ENCODE data around the gene TGFA.

DNA sequence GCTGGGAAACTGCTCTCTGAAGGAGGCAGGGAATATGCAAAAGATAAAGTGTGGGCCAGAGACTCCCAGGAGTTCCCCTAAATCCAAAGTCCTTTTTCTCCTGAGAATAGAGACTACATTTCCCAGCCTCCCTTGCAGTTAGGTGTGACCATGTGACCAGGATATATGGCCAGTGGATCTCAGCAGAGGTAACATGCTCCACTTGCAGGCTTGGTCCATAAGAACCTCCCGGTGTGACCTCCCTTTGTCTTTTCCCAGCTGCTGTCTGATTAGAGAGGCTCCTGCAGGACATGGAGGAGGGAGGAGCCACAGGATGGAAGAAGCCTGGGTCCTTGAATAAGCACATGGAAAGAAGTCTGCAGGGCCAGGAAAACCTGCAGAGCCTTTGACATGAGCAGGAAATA, 76.2 kb downstream of the TGFA start:
- TF ChIP-seq, protein P1, sequence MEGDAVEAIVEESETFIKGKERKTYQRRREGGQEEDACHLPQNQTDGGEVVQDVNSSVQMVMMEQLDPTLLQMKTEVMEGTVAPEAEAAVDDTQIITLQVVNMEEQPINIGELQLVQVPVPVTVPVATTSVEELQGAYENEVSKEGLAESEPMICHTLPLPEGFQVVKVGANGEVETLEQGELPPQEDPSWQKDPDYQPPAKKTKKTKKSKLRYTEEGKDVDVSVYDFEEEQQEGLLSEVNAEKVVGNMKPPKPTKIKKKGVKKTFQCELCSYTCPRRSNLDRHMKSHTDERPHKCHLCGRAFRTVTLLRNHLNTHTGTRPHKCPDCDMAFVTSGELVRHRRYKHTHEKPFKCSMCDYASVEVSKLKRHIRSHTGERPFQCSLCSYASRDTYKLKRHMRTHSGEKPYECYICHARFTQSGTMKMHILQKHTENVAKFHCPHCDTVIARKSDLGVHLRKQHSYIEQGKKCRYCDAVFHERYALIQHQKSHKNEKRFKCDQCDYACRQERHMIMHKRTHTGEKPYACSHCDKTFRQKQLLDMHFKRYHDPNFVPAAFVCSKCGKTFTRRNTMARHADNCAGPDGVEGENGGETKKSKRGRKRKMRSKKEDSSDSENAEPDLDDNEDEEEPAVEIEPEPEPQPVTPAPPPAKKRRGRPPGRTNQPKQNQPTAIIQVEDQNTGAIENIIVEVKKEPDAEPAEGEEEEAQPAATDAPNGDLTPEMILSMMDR (IDR thresholded peaks at IDR 0.05), result no peak
- TF ChIP-seq POLR2AphosphoS5 (IDR thresholded peaks at IDR 0.05) (no peak), POLR2A (IDR thresholded peaks at IDR 0.05) (no peak), EP300 (IDR thresholded peaks at IDR 0.05) (no peak)
